Colonic mucosa (tissue), 4 donors: ENCODE measurements around the gene EFNA4. TPM values are rescaled to one million over a fixed set of nuclear protein-coding genes. Genes with fewer than 3 reads are reported as not detected.
A peak's percentile ranks its signal among the peaks of the same experiment; 100 is the strongest.

Source experiments
- DNase-seq: peaks from one replicate; pipeline ENCODE4 v3.0.0-alpha.2; 2020
- H3K27ac ChIP-seq: fragments of 200-600 bp; one replicate; pipeline ENCODE4 v1.8.0; 2021
- H3K27me3 ChIP-seq: fragments of 200-600 bp; one replicate; pipeline ENCODE4 v1.8.0; 2021
- H3K36me3 ChIP-seq: fragments of 200-600 bp; one replicate; pipeline ENCODE4 v1.8.0; 2021
- H3K4me1 ChIP-seq: fragments of 200-600 bp; one replicate; pipeline ENCODE4 v1.8.0; 2021; ENCODE audit warnings: mild to moderate bottlenecking
- H3K4me3 ChIP-seq: fragments of 200-600 bp; one replicate; pipeline ENCODE4 v1.8.0; 2021
- H3K9ac ChIP-seq, 2 donors: one replicate each; pipeline ENCODE4 v1.7.0; 2013; ENCODE audit warnings: control low read depth in 2 of 2, low read depth in 2 of 2, low read length in 2 of 2
- H3K9me3 ChIP-seq: fragments of 200-600 bp; one replicate; pipeline ENCODE4 v1.8.0; 2021
- intact Hi-C: fragments of 100-400 bp; cut with DNase I; formaldehyde crosslinking; loops from one replicate; pipeline ENCODE4 v1.14.1; 2022
- total RNA-seq, 2 donors: library from RNA; stranded (reverse); fragmentation: NEBNext Ultra II Directional in 1 of 2; extraction: Animal tissue kit (Norgen Biotek cat#: 25700) in 1 of 2; gene quantifications; one replicate each; pipeline ENCODE4 v1.2.1, GENCODE V29; 2021
- TF ChIP-seq, protein P1 (sequence below): fragments of 200-600 bp; IDR thresholded peaks from one replicate; pipeline ENCODE4 v1.8.0; 2022; ENCODE audit warnings: antibody characterized with exemption, mild to moderate bottlenecking
- donor health status: healthy.
- donor health status: DM: no; HTN: no; CAD: no.
- donor health status: DM: no; HTN: no; CAD: no.

The EFNA4 gene
- total RNA-seq, 2 donors from 2014 or later: 26.1 to 27.2 TPM

- no peaks in the 10 kb centered on the region for H3K36me3 ChIP-seq
- no peaks in the 10 kb centered on the region for H3K4me1 ChIP-seq
- TF ChIP-seq, protein P1, sequence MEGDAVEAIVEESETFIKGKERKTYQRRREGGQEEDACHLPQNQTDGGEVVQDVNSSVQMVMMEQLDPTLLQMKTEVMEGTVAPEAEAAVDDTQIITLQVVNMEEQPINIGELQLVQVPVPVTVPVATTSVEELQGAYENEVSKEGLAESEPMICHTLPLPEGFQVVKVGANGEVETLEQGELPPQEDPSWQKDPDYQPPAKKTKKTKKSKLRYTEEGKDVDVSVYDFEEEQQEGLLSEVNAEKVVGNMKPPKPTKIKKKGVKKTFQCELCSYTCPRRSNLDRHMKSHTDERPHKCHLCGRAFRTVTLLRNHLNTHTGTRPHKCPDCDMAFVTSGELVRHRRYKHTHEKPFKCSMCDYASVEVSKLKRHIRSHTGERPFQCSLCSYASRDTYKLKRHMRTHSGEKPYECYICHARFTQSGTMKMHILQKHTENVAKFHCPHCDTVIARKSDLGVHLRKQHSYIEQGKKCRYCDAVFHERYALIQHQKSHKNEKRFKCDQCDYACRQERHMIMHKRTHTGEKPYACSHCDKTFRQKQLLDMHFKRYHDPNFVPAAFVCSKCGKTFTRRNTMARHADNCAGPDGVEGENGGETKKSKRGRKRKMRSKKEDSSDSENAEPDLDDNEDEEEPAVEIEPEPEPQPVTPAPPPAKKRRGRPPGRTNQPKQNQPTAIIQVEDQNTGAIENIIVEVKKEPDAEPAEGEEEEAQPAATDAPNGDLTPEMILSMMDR: no peak
- H3K9ac ChIP-seq: no peak within 1 kb of the TSS
- no peak within 1 kb of the TSS for H3K4me3 ChIP-seq
- DNase-seq: no peak
- intact Hi-C loops: no loop called here
- no peak within 1 kb of the TSS for H3K27ac ChIP-seq
- H3K9me3 ChIP-seq: no peaks in the 10 kb centered on the region
- no peaks in the 10 kb centered on the region for H3K27me3 ChIP-seq
Measured at GRCh38 chr1:155033524-155033923, 30.0 kb upstream of the EFNA4 start, which contains the start of the genes DCST1 and DCST2. Gene DCST1, plus strand, starts transcription at chr1:155033824. Its CDS starts 213 bp downstream, at chr1:155034037. Gene DCST2, minus strand, starts transcription at chr1:155033781. Its CDS starts 80 bp downstream, at chr1:155033701.

DNA sequence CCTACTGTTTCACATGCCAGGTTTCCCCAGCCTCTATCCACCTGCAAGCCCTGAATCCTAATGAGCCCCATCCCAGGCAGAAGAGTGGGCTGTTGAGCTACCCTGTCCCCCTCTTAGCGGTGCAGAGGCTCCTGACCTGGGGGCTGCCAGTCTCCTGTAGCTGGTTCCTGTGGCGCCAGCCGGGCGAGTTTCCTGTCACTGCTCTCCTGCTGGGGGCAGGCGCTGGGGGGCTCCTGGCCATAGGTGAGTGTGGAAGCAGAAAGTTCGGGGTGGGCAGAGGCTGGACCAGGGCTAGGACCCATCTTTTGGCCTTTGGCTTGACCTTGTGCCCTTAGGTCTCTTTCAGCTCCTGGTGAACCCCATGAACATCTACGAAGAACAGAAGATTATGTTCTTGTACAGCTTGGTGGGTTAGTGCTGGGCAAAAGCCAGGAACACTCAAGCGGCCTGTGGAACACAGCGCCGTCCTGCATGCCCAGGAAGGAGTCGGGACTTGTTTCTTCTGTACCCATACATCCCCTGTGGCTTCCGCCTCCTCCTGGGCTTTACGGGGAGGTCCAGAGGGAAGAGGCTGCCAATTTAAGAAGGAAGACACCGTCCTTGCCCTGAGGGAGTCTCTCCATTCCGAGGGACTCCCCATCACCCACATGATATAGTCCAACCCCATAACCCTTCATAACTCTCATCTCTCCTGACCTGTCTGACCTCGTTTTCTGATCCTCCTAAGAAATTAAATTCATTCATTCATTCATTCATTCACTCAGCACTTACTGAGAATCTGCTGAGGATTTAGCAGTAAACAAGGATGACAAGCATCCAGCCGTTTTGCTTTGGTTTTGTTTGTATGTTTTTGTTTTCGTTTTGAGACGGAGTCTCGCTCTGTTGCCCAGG lies 29.0 kb upstream of the EFNA4 start:
- H3K9me3 ChIP-seq: no peaks in the 10 kb centered on the region
- no peak overlapping the region for H3K4me3 ChIP-seq
- no peak overlapping the region for H3K27ac ChIP-seq
- DNase-seq: no peak
- H3K9ac ChIP-seq: no peak overlapping the region
- TF ChIP-seq, protein P1: no peak
- no peaks in the 10 kb centered on the region for H3K27me3 ChIP-seq
- H3K4me1 ChIP-seq: peaks cover 3% of the 10 kb centered on the region
- no peaks in the 10 kb centered on the region for H3K36me3 ChIP-seq
- intact Hi-C loops: no loop called here

DNA sequence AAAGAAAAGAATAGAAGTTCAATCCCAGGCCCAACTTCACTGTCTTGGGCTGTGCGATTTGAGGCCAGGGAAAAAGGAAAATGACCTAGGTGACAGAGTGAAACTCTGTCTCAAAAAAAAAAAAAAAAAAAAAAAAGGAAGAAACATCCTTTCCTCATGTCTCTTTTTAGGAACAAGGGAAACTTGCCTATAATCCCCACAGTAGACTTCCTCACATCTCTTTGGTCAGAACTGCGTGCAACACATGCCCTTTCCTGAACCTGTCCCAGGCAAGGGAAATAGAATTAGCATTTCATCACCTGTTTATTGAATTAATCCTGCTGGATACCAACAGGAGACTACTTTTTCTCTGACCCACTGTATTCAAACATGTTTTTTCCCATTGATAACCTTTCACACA lies 27.6 kb upstream of the EFNA4 start:
- TF ChIP-seq, protein P1: no peak
- no peaks in the 10 kb centered on the region for H3K27me3 ChIP-seq
- H3K4me1 ChIP-seq: peaks cover 3% of the 10 kb centered on the region
- H3K9ac ChIP-seq: no peak overlapping the region
- H3K4me3 ChIP-seq: no peak overlapping the region
- intact Hi-C loops: no loop called here
- H3K9me3 ChIP-seq: no peaks in the 10 kb centered on the region
- DNase-seq: no peak
- H3K36me3 ChIP-seq: no peaks in the 10 kb centered on the region
- no peak overlapping the region for H3K27ac ChIP-seq

DNA sequence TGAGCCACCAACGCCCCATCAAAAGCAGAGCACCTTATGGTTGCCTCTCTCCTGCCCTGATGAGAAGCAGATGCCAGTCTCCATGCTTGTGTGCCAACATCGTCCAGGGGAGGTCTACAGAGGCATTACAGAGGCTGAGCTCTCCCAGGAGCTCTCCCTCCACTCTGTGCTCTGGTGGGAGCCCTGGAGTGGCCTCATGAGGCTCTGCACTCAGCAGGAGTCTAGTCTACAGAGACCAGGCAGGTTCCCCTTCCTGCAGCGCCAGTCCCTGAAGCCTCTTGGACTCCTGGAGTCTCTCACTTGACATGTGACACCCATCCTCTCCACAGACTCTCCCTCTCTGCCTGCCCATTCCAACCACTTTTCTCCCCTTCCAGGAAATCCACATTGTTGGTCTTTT lies 26.5 kb upstream of the EFNA4 start:
- H3K4me1 ChIP-seq: peaks cover 3% of the 10 kb centered on the region
- no peak for DNase-seq
- no peak overlapping the region for H3K4me3 ChIP-seq
- H3K27ac ChIP-seq: no peak overlapping the region
- H3K9me3 ChIP-seq: no peaks in the 10 kb centered on the region
- H3K36me3 ChIP-seq: no peaks in the 10 kb centered on the region
- no peak overlapping the region for H3K9ac ChIP-seq
- no peaks in the 10 kb centered on the region for H3K27me3 ChIP-seq
- TF ChIP-seq, protein P1: no peak
- intact Hi-C loops: no loop called here

- intact Hi-C loops: no loop called here
- H3K9ac ChIP-seq: peak overlapping the region in 1 of 2 donors; percentile 73
- TF ChIP-seq, protein P1: no peak
- H3K27ac ChIP-seq: peak overlapping the region; percentile 49
- peaks cover 3% of the 10 kb centered on the region for H3K4me1 ChIP-seq
- no peaks in the 10 kb centered on the region for H3K36me3 ChIP-seq
- no peak overlapping the region for H3K4me3 ChIP-seq
- no peaks in the 10 kb centered on the region for H3K9me3 ChIP-seq
- no peaks in the 10 kb centered on the region for H3K27me3 ChIP-seq
- peak; percentile 59 for DNase-seq
Measured at GRCh38 chr1:155037851-155038441, 25.6 kb upstream of the EFNA4 start.
